Activated CD8-positive, alpha-beta T cell treated with anti-CD3 and anti-CD28 coated beads for 36 hours (primary cell): ENCODE results near the gene CCDC167. TPM values are rescaled to one million over a fixed set of nuclear protein-coding genes. Genes with fewer than 3 reads are reported as not detected.

ENCODE experiments used
- total RNA-seq, 2 experiments: library from RNA; stranded (reverse); gene quantifications; one replicate each; pipeline ENCODE4 v1.2.3, GENCODE V29; 2021

The CCDC167 gene
- total RNA-seq, 2 experiments from 2014 or later: 63.7 to 68.1 TPM

Other genes starting within 250 kb of the CCDC167 start
- gene TBC1D22B, start 242.1 kb downstream of the CCDC167 start, total RNA-seq: 10 to 100 TPM; 12.1 to 12.3 TPM
- 1 to 10 TPM; 4.0 to 5.7 TPM for gene TMEM217, start 241.7 kb downstream of the CCDC167 start, total RNA-seq
- gene RNF8, start 145.9 kb downstream of the CCDC167 start, total RNA-seq: 10 to 100 TPM; 19.8 to 21.1 TPM
- gene CMTR1, start 66.7 kb downstream of the CCDC167 start, total RNA-seq: 10 to 100 TPM; 49.9 to 50.6 TPM
- 1 to 10 TPM; 1.0 to 2.1 TPM for gene MDGA1, start 198.0 kb upstream of the CCDC167 start, total RNA-seq